GM06990 (cell line): Measurements from ENCODE around the gene RAB34.

Experiments used
- DNase-seq: peaks from one replicate; pipeline ENCODE4 v3.0.0-alpha.2; 2011; ENCODE audit not compliant: insufficient read length; ENCODE audit errors: extremely low read depth
- H3K27me3 ChIP-seq: replicated peaks from 2 replicates; pipeline ENCODE4 v1.6.0; 2011; ENCODE audit warnings: low read length; ENCODE audit not compliant: control insufficient read depth, insufficient read depth
- H3K36me3 ChIP-seq: 2 replicates; pipeline ENCODE4 v1.5.1; 2011; ENCODE audit warnings: low read length; ENCODE audit not compliant: control insufficient read depth, insufficient read depth
- H3K4me3 ChIP-seq: replicated peaks from 2 replicates; pipeline ENCODE4 v1.5.1; 2011; ENCODE audit warnings: low read depth, mild to moderate bottlenecking, control low read depth, low read length
- TF ChIP-seq, protein P1 (sequence below): IDR thresholded peaks from 2 replicates; pipeline ENCODE4 v1.5.1; 2011; ENCODE audit warnings: low read length, control low read depth, mild to moderate bottlenecking, inconsistent platforms; ENCODE audit not compliant: insufficient read depth, poor library complexity, severe bottlenecking

Gene RAB34

DNA sequence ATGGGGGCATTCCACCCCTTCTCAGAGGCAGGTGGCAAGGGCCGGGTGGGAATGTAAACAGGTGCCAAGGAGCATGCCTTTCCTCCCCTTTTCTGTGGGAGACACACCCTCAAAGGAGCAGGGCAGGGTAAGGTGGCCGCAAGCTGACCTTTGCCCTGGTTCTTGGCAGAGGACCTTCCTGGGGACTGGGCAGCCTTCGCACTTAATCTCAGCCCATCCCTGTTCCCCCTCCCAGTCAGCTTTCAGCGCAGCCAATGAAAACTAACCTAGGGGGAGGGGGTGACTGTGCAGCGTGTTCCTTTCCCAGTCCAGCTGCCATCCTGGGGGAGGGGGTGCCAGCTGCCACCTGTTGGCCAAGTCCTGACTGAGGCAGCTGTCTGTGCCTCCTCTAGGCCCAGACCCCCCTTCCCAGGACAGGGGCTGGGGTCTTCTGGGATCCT, 29.0 kb upstream of the RAB34 start:
- TF ChIP-seq, protein P1, sequence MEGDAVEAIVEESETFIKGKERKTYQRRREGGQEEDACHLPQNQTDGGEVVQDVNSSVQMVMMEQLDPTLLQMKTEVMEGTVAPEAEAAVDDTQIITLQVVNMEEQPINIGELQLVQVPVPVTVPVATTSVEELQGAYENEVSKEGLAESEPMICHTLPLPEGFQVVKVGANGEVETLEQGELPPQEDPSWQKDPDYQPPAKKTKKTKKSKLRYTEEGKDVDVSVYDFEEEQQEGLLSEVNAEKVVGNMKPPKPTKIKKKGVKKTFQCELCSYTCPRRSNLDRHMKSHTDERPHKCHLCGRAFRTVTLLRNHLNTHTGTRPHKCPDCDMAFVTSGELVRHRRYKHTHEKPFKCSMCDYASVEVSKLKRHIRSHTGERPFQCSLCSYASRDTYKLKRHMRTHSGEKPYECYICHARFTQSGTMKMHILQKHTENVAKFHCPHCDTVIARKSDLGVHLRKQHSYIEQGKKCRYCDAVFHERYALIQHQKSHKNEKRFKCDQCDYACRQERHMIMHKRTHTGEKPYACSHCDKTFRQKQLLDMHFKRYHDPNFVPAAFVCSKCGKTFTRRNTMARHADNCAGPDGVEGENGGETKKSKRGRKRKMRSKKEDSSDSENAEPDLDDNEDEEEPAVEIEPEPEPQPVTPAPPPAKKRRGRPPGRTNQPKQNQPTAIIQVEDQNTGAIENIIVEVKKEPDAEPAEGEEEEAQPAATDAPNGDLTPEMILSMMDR: no peak
- H3K36me3 ChIP-seq: peaks cover 46% of the 10 kb centered on the region
- DNase-seq: no peak
- H3K4me3 ChIP-seq: peak overlapping the region; percentile 72
- H3K27me3 ChIP-seq: no peaks in the 10 kb centered on the region

DNA sequence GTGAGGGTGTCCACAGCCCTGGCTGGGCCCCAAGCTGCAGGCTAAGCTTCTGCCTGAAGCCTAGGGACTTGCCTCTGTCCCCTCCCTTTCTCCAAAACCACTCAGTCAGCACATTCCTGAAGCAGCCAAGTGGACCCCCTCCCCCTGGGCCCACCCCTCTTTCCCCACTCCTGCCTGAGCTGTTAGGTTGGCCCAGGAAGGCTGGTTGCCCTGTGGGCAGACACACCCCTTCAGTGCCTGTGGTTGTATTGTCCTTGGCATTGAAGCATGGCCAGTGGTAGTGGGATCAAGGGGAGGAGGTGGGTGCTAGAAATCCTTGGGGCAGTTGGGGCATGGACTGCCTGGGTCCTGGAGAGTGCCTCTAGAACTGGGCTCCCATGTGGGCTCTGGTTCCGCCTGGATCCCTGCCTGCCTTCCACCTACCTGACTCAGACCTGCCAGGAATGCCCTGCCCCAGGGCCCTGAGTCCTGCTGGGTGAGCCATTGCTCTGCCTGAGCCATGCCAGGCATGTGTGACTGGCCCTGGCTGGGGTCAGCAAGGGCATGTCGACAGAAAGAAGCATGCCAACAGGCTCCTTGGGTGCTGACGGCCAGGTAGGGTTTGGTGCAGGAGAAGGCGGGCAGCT, 28.2 kb upstream of the RAB34 start:
- peak overlapping the region; percentile 72 for H3K4me3 ChIP-seq
- peaks cover 46% of the 10 kb centered on the region for H3K36me3 ChIP-seq
- TF ChIP-seq, protein P1: no peak
- H3K27me3 ChIP-seq: no peaks in the 10 kb centered on the region
- no peak for DNase-seq

DNA sequence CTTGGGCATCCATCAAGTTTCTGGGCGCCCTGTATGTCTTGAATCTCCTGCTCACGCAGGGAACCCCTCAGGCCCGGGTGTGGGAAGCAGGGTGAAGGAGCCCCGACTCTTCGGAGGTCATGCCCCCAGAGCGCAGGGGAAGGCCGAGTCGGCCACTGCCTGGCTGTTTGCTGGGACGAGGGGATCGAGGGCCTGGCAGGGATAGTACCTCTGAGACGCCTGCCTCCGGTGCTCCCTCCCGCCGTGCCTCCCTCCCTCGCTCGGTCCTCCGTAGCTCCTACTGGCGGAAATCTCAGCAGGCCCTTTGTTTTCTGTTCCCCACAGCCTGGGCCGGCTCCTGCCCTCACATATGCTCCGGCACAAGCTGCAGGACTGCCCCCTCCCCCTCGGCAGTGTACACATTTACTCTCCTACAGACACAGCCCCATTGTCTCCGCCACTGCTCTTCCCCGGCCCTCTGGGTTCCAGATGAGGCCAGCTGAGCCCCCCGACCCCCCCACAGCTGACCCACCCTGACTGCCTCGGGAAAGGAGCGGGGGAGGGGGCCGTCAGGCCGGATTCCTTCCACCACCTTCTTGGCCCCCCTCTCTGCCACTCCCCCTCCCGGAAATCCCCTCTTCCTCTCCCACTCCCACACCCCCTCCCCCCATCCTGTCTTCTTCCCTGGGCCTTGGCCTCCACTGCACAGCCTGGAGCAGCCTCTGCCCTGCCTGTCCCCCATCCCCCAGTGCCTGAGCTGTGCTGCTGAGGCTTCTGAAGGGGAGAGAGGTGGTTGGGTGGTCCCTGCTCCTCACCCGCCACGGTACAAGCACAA, 27.5 kb upstream of the RAB34 start:
- DNase-seq: peak; percentile 55
- Histone ChIP-seq H3K36me3 (peaks cover 40% of the 10 kb centered on the region), H3K27me3 (no peaks in the 10 kb centered on the region), H3K4me3 (peak overlapping the region; percentile 72)
- TF ChIP-seq, protein P1: no peak

DNA sequence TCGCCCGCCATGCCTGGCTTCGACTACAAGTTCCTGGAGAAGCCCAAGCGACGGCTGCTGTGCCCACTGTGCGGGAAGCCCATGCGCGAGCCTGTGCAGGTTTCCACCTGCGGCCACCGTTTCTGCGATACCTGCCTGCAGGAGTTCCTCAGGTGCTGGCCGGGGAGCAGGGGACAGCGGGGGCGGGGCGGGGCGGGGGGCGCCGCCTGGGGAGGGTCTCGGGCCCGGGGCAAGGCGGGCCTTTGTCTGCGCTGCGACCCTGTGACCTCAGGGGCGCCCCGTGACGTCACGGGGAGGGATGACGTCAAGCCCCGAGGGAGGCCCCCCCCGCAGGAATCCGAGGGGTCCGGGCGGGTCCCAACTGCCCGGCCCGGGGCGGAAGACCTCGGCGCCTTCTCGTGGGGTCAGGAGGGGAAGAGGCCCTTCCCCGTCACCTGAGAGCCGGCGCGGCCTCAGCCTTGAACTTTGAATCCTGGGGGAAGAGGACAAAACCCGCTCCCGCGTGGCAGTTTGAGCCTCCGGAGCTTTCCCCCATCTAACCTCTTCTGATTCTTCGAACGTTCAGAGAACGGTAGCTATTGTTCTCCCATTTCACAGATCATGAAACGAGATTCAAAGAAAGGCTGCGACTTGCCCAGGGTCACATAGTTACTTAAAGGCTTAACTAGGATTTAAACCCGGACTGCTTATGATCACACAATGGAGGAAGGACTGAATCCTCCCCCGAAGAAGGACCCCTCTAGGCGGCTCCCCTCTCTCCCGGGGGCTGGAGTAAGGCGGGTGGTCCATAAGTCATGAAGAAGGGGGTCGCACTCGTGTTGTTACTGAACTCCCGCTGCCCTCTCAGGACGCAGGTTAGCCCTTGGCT, 26.7 kb upstream of the RAB34 start:
- Histone ChIP-seq H3K4me3 (peak overlapping the region; percentile 72), H3K27me3 (no peaks in the 10 kb centered on the region), H3K36me3 (peaks cover 38% of the 10 kb centered on the region)
- TF ChIP-seq, protein P1: no peak
- DNase-seq: peak; percentile 77

DNA sequence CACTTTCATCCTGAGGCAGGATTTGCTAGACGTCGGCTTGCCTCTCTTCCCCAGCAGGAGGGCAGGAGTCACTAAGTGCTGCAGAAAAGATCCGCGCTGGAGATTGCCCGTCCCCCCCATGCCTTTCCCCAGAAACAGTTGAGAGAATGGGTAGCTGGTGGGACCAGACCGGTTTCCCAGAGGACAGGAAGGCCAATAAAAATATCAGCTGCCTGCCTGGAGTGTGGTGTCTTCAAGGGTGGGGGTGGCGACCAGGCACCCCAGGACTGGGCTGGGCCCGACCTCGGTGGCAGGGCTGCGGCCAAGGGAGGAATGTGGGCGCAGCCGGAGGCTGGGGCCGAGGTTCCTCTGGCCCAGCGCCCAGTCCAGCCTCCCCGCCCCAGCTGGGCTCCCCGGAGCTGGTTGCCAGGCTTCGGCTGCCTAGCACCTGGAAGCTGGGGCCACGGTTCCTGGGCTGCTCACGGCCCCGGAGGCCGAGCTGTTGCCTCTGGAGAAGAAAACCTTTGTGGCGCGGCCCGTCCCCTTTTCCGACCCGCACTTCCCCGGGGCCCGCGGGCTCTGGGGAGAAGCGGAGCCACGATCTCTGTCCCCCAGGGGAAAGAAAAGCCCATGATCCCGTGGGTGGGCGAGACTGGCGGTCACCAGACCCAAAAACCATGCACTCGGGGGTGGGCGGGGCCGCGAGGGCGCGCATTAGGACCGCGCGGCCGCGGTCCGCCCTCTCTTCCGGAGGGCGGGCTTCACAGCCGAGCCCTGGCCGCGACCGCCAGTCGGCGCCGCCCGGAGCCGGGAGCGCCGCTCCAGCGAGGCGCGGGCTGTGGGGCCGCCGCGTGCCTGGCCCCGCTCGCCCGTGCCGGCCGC, 25.8 kb upstream of the RAB34 start, which contains the start of gene TRAF4:
TRAF4 (plus strand) TSS at position 769 of the 861 bp plus-strand sequence. CDS start 102 bp downstream, outside the sequence.
- no peaks in the 10 kb centered on the region for H3K27me3 ChIP-seq
- TF ChIP-seq, protein P1: no peak
- H3K36me3 ChIP-seq: peaks cover 30% of the 10 kb centered on the region
- H3K4me3 ChIP-seq: peak within 1 kb of the TSS; percentile 72
- peak; percentile 91 for DNase-seq
